GM12878 (cell line): ENCODE data around the gene MMRN2.

Experiments
- FOXM1 ChIP-seq: IDR thresholded peaks from 2 replicates; pipeline ENCODE4 v1.6.1; 2012; ENCODE audit warnings: low read depth, mild to moderate bottlenecking, inconsistent platforms, low read length, moderate library complexity
- RCOR1 ChIP-seq: conservative IDR thresholded peaks from 2 replicates; pipeline ENCODE4 v1.6.1; 2012; ENCODE audit warnings: low read depth, low read length, improper control_type of control experiment
- TAF1 ChIP-seq: IDR thresholded peaks from 2 replicates; pipeline ENCODE4 v1.6.1; 2011; ENCODE audit warnings: mild to moderate bottlenecking, low read depth, low read length, borderline replicate concordance

DNA sequence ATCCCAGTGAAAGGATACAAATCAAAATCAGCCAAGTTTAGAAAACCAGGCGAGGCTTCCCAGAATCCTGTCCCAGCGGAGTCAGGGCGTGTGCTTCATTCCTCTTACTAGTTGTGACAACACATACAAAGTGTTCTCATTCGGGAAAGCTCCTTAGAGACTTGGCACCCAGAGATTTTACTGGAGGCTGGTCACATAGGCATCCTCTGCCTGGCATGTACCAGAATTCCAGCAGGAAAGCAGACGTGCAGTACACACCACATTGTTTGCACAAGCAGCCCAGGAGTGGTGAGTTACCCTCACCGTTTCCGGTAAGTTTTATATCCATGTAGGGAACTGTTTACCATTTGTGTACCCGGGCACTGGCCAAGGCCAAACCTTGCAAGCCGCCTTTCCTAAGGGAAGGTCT lies 34.9 kb downstream of the MMRN2 start:
- TF ChIP-seq FOXM1 (no peak), RCOR1 (no peak), TAF1 (no peak)
